IgD-negative memory B cell (primary cell): Measurements from ENCODE around the gene SLC39A5. TPM values are rescaled to one million over a fixed set of nuclear protein-coding genes. Genes with fewer than 3 reads are reported as not detected.
"Not testable (repeated sequence)": the region's sequence is repeated elsewhere in the genome, so short reads cannot be mapped to it uniquely, and the experiment has no call there.

Experiments
- H3K27ac Mint-ChIP-seq, 3 donors: one replicate each; pipeline ENCODE4 v1.8.0; 2020 to 2022; ENCODE audit warnings: mild to moderate bottlenecking in 3 of 3, mixed read lengths in 3 of 3, moderate library complexity in 1 of 3
- H3K27me3 Mint-ChIP-seq: one replicate; pipeline ENCODE4 v1.8.0; 2021; ENCODE audit warnings: mixed read lengths
- H3K36me3 Mint-ChIP-seq: one replicate; pipeline ENCODE4 v1.8.0; 2020; ENCODE audit warnings: mild to moderate bottlenecking, mixed read lengths
- H3K4me1 Mint-ChIP-seq, 3 donors: one replicate each; pipeline ENCODE4 v1.8.0; 2020 to 2022; ENCODE audit warnings: mixed read lengths in 3 of 3, mild to moderate bottlenecking in 1 of 3
- H3K4me3 Mint-ChIP-seq, 4 donors: one replicate each; pipeline ENCODE4 v1.8.0; 2020 to 2022; ENCODE audit warnings: mild to moderate bottlenecking in 4 of 4, mixed read lengths in 4 of 4, moderate library complexity in 3 of 4
- H3K9me3 Mint-ChIP-seq, 3 donors: one replicate each; pipeline ENCODE4 v1.8.0; 2020 to 2021; ENCODE audit warnings: mixed read lengths in 3 of 3, mild to moderate bottlenecking in 1 of 3
- polyA plus RNA-seq: library from polyadenylated mRNA; unstranded; fragments of 300-500 nt; fragmentation: Illumina TruSeq; gene quantifications from one replicate; pipeline ENCODE4 v1.2.3, GENCODE V29; 2021

The SLC39A5 gene
- polyA plus RNA-seq, 1 donor from 2014 or later = not detected

DNA sequence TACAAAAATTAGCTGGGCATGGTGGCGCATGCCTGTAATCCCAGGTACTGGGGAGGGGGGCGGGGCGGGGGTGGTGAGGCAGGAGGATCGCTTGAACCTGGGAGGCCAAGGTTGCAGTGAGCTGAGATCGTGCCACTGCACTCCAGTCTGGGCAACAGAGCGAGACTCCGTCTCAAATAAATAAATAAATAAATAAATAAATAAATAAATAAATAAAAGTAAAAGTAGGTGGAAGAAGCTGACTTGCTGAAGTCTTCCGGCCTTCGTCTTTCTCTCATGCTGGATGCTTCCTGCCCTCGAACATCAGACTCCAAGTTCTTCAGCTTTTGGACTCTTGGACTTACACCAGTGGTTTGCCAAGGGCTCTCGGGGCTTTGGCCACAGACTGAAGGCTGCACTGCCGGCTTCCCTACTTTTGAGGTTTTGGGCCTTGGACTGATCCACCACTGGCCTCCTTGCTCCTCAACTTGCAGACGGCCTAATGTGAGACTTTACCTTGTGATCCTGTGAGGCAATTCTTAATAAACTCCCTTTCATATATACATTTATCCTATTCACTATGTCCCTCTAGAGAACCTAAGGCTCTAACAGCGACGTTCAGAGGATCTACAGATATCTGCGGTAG lies 36.3 kb downstream of the SLC39A5 start:
- Mint-ChIP-seq H3K27ac (peak overlapping the region; percentile 80 to 98 (median 93)), H3K4me1 (peaks cover 8 to 16% (median 9%) of the 10 kb centered on the region in 3 donors), H3K4me3 (peak overlapping the region; percentile 94 to 99 (median 96))
- H3K27me3 Mint-ChIP-seq, H3K36me3 Mint-ChIP-seq, H3K9me3 Mint-ChIP-seq: not testable (repeated sequence)

DNA sequence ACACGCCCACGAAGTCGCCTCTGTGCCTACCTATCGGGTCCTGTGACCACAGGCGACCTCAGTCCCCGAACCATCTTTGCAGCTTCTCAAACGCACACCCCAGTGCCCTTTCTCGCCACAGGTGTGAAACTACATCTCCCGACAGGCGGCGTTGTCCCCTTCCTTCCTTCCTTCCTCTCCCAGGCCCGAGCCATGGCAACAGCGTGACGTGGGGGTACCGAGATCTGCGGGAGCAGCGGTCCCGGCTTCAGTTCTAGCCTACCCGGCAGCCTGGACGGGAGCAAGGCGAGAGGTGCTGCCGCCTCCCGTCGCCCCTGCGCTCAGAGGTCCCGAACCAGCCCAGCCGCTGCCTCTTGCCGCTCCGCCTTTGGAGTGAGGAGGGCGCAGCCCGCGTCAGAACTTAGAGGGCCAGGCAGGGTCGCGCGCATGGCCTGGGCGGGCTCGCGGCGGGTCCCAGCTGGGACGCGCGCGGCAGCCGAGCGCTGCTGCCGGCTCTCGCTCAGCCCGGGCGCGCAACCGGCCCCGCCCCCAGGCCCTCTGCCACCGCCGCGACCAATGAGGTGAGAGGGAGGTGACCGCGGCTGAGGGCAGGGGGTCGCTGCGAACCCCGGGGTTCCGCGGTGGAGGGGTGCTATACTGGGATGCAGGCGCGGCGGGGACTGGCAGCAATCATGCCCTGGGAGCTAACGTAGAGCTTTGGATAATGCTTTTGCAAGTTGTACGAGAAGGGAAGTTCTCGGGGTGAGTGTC lies 37.0 kb downstream of the SLC39A5 start, which contains the start of gene COQ10A:
Gene COQ10A, plus strand, starts transcription at position 250 of the 750 bp plus-strand sequence. Its CDS starts 177 bp downstream, at position 427.
- Mint-ChIP-seq H3K27ac (peak within 1 kb of the TSS; percentile 80 to 98 (median 93)), H3K4me1 (peaks cover 8 to 16% (median 9%) of the 10 kb centered on the region in 3 donors), H3K27me3 (no peaks in the 10 kb centered on the region), H3K4me3 (peak within 1 kb of the TSS; percentile 94 to 99 (median 96)), H3K36me3 (no peaks in the 10 kb centered on the region), H3K9me3 (no peaks in the 10 kb centered on the region)

DNA sequence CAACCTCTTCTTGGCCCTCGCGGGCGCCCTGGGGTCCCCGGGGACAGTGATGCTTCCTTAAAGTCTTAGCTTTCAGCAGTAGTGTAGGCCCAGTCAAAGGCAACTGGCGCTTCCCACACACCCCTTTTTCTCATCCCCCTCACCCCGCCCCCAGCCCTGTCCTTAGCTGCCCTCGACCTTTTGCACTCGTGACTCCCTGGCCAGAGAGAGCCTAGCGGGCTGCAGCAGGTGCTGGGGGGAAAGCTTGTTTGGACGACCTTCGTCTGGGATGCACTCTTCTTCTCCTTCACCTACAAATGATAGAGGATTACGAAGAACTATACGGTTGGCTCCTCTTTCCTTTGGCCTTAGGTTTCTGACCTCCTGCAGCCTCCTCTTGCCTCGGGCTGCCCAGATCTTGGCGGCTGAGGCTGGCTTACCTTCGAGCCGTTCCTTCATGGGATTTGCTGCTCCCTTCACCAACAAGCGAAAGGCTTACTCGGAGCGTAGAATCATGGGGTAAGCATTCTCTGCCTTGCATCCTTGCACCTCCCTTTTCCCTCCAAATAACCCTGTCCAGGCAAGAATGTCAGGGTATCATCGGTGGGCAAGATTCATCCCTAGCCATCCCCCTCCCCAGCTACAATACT lies 37.7 kb downstream of the SLC39A5 start:
- H3K27me3 Mint-ChIP-seq = no peaks in the 10 kb centered on the region
- no peaks in the 10 kb centered on the region for H3K36me3 Mint-ChIP-seq
- peak overlapping the region; percentile 76 to 93 (median 80) for H3K27ac Mint-ChIP-seq
- peaks cover 8 to 16% (median 9%) of the 10 kb centered on the region in 3 donors for H3K4me1 Mint-ChIP-seq
- no peaks in the 10 kb centered on the region for H3K9me3 Mint-ChIP-seq
- peak overlapping the region; percentile 94 to 99 (median 96) for H3K4me3 Mint-ChIP-seq

DNA sequence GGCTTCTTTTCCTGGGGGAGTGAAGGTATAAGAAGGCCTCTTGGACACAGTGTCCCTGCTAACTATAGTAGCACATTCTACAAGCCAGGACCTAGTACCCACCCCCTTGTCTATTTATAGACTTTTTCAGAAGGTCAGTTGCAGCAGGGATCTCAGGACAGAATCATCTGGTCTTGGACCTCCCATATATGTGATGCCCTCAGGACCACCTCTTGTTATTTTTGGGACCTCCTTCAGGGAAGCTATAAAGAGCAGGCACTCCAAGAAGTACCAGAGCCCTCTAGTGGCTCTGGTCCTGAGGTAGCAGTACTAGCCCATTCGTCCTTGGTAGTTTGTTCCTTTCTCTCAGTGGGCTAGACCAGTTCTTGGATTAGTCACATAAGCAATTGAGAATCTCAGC lies 41.2 kb downstream of the SLC39A5 start:
- Mint-ChIP-seq H3K27ac (no peak overlapping the region), H3K27me3 (no peaks in the 10 kb centered on the region), H3K36me3 (peaks cover 2% of the 10 kb centered on the region), H3K4me1 (peaks cover 8 to 14% (median 9%) of the 10 kb centered on the region in 3 donors), H3K4me3 (no peak overlapping the region), H3K9me3 (no peaks in the 10 kb centered on the region)

DNA sequence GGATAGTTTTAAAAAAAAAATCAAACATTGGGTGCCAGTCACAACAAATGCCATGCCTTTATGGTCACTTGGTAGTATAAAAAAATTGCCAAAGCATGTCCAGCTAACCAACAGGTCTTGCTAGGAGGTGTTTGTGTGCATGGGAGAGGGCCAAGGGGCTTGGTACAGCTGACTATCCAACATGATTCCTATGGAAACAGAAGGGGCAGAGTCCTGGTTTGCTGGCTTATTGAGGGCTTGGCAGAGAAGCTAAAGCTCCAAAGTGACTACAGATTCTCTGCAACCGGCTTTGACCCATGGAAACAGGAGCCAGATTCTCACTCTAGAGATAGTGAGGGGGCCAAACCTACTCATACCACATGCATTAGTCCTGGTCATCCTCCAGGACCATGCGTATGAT lies 42.6 kb downstream of the SLC39A5 start:
- H3K27me3 Mint-ChIP-seq, H3K9me3 Mint-ChIP-seq, H3K4me1 Mint-ChIP-seq, H3K27ac Mint-ChIP-seq, H3K36me3 Mint-ChIP-seq, H3K4me3 Mint-ChIP-seq: not testable (repeated sequence)

DNA sequence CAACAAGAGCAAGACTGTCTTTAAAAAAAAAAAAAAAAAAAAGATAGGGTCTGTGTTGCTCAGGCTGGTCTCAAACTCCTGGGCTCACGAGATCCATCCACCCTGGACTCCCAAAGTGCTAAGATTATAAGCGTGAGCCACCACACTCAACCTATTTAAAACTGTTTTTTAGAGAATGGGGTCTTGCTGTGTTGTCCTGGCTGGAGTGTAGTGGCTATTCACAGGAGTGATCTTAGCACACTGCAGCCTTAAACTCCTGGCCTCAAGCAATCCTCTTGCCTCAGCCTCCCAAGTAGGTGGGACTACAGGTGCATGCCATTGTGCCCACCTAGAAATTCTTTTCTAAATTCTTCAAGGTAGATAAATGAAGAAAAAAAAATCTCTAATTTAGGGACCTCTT lies 44.4 kb downstream of the SLC39A5 start:
- no peak overlapping the region for H3K4me3 Mint-ChIP-seq
- H3K36me3 Mint-ChIP-seq = peaks cover 5% of the 10 kb centered on the region
- peaks cover 0 to under 1% (median 0%) of the 10 kb centered on the region in 3 donors for H3K4me1 Mint-ChIP-seq
- no peak overlapping the region for H3K27ac Mint-ChIP-seq
- H3K9me3 Mint-ChIP-seq = no peaks in the 10 kb centered on the region
- no peaks in the 10 kb centered on the region for H3K27me3 Mint-ChIP-seq

DNA sequence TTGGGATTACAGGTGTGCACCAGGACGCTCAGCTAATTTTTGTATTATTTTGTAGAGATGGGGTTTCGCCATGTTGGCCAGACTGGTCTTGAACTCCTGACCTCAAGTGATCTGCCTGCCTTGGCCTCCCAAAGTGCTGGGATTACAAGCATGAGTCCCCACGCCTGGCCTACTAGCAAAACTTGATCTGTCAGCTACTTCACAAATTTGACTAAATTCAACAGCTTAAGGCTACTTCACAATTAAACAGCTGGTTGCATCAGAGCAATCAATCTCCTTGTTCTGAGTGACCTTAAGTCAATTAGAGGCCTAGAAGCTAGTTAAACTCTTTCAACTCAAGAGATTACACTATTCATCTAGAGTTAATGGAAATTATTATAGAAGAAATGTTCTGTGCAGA lies 49.1 kb downstream of the SLC39A5 start:
- Mint-ChIP-seq H3K27me3 (no peaks in the 10 kb centered on the region), H3K27ac (no peak overlapping the region), H3K4me3 (no peak overlapping the region), H3K4me1 (peaks cover 0 to 7% (median 3%) of the 10 kb centered on the region in 3 donors), H3K9me3 (no peaks in the 10 kb centered on the region), H3K36me3 (peaks cover 8% of the 10 kb centered on the region)

DNA sequence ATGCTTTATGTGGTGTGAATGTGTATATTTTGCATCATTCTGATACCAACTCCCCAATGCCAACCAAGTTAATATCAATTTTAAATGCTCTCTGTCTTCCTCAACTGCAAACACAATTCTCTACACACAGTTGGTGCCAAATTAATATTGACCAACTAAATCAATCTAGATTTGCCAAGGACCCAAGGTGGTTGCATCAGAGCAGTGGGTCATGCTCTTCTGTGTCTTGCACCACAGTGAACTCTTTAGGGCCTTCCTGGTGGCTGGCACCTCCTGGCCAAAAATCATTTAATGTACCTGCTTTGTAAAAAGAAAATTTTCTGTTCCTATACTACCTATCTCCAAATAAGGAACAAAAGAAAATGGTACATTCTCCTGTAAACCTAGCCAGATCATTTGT lies 51.0 kb downstream of the SLC39A5 start:
- H3K9me3 Mint-ChIP-seq = no peaks in the 10 kb centered on the region
- H3K36me3 Mint-ChIP-seq = peaks cover 8% of the 10 kb centered on the region
- H3K4me3 Mint-ChIP-seq = no peak overlapping the region
- no peaks in the 10 kb centered on the region for H3K27me3 Mint-ChIP-seq
- H3K27ac Mint-ChIP-seq = no peak overlapping the region
- H3K4me1 Mint-ChIP-seq = peaks cover 0 to 7% (median 3%) of the 10 kb centered on the region in 3 donors

DNA sequence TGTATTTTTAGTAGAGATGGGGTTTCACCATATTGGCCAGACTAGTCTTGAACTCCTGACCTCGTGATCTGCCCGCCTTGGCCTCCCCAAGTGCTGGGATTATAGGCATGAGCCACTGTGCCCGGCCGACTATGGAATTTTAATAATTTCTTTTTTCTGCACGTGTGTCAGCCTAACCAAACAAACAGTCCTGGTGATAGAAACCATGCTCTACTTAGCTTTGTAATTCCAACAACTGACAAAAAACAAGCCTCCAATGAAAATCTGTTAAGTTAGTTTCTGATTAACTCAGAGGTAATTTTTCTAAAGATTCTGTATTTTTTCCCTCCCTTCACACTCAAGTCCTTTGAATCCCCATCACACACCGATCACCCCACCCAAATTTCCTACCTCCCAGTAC lies 52.2 kb downstream of the SLC39A5 start:
- Mint-ChIP-seq H3K27me3 (no peaks in the 10 kb centered on the region), H3K4me1 (peaks cover 0 to 10% (median 7%) of the 10 kb centered on the region in 3 donors), H3K4me3 (peak overlapping the region in 1 of 4 donors; percentile 23), H3K27ac (peak overlapping the region in 1 of 3 donors; percentile 62), H3K9me3 (no peaks in the 10 kb centered on the region), H3K36me3 (peaks cover 8% of the 10 kb centered on the region)

DNA sequence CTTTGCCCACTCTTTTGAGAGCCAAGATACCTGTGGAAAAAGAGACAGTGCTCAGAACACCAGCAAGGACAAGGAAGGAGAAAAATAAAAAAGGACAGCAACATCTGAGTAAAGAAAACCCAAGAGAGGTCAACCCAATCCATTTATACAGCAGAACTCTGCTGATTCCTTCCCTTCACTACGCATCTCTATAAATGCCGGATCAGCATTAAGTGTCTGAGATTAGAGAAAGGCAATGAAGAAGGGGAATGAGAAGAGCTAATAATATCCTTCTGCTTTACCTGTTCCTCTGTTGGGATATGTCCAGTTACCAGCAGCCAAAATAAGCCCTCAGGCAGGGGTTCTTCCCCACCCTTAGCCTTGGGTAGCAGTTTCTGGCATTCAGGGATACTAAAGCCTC lies 52.7 kb downstream of the SLC39A5 start:
- no peaks in the 10 kb centered on the region for H3K27me3 Mint-ChIP-seq
- no peak overlapping the region for H3K4me3 Mint-ChIP-seq
- H3K27ac Mint-ChIP-seq = peak overlapping the region in 1 of 3 donors; percentile 62
- H3K4me1 Mint-ChIP-seq = peaks cover 0 to 10% (median 7%) of the 10 kb centered on the region in 3 donors
- H3K36me3 Mint-ChIP-seq = peaks cover 8% of the 10 kb centered on the region
- no peaks in the 10 kb centered on the region for H3K9me3 Mint-ChIP-seq

DNA sequence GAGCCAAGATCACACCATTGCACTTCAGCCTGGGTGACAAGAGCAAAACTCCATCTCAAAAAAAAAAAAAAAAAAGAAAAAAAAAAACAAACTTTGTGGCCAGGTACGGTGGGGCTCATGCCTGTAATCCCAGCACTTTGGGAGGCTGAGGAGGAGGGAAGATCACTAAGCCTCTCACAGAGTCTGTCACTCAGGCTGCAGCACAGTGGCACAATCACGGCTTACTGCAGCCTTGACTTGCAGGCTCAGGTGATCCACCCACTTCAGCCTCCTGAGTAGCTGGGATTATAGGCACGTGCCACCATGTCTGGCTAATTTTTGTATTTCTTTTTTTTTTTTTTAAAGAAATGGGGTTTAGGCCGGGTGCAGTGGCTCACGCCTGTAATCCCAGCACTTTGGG lies 54.4 kb downstream of the SLC39A5 start:
- peaks cover 0 to 10% (median 7%) of the 10 kb centered on the region in 3 donors for H3K4me1 Mint-ChIP-seq
- not testable (repeated sequence) for H3K4me3 Mint-ChIP-seq, H3K27ac Mint-ChIP-seq, H3K36me3 Mint-ChIP-seq, H3K9me3 Mint-ChIP-seq, H3K27me3 Mint-ChIP-seq

DNA sequence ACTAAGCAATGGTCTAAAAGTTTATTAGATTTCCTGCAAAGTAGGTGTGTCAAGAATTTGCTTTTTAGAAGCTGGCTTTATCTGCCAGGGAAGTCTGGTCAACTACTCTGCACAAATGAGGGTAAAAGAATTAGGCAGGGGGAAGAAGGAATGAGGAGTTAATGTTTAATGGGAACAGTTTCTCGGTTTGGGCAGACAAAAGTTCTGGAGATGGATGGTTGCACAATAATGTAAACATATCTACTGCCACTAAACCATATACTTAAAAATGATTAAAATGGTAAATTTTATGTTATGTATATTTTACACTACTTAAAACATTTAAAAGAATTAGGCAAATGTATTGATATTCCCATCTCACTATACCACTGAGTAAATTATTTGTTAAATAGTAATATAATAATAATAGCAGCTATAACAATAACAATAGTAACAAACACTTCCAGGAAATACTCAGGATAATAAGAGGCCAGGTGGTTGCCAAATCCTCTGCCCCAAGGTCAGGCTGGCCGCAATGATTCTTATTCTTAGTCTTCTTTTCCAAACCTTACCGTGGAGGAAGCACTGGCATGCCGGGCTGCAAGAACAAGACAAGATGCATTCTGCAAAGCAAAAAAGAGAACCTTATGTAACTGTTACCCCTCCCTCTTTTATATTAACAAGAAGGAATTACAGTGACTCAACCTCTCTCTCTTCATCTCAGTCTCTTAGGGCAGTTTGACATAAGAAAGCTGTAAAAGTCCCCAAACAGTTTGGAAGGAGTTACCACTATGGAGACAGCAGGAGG lies 56.4 kb downstream of the SLC39A5 start:
- Mint-ChIP-seq H3K9me3 (no peaks in the 10 kb centered on the region), H3K4me1 (peaks cover 0 to 13% (median 7%) of the 10 kb centered on the region in 3 donors), H3K27me3 (no peaks in the 10 kb centered on the region), H3K27ac (peak overlapping the region in 1 of 3 donors; percentile 1), H3K4me3 (no peak overlapping the region), H3K36me3 (peaks cover 2% of the 10 kb centered on the region)
